GM21528 (cell line): ENCODE results near the gene SYT7.

Source experiments
- ATAC-seq: cut with Tn5 transposase; IDR thresholded peaks from one replicate; pipeline ENCODE4 v1.9.1; 2021; ENCODE audit warnings: mild to moderate bottlenecking, moderate library complexity; ENCODE audit not compliant: unreplicated experiment, low FRiP score

SYT7 gene

DNA sequence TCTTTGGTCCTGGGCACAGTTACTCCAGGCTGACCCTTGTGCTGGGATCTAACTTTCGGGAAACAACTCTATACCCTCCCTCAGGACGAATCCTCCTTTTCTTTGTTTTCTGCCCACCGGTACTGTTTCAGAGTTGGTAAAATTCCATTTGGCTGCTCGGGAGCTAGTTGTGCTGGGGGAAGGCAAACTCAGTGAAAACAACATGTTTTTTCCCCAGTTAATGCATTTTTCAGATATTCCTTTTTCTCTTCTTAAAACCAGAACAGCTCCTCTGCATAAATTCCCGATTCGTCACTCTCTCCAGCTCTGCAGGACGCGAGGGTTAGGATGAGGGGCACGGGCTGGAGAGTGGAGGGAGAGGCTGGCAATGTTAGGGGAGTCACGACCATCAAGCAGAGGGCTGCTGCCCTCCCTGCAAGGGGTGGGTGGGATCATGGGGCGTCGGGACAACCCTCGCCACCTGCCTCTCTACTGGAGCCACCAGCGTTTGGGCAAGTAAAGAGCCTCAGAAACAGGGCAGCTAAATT is 41.0 kb downstream of the SYT7 start:
- ATAC-seq: no peak

DNA sequence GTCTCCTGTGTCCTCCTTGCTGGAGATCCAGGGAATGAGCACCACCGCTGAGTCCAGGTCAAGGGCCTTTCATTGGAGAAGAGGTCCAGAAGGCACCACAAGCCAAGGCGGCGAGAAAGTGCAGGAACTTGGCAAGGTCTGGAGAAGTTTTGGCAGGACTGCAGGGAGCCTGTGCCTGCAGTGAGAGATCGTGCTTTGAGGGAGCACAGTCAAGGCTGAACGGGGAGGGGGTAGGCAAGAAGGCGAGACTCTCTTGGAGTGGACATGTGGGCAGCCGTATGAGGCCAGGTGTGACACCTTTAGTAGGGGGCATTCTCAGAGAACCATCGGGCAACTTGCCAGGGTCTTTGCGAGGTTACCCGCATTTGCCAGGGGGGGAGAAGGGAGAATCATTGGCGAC is 41.9 kb downstream of the SYT7 start:
- ATAC-seq: no peak

DNA sequence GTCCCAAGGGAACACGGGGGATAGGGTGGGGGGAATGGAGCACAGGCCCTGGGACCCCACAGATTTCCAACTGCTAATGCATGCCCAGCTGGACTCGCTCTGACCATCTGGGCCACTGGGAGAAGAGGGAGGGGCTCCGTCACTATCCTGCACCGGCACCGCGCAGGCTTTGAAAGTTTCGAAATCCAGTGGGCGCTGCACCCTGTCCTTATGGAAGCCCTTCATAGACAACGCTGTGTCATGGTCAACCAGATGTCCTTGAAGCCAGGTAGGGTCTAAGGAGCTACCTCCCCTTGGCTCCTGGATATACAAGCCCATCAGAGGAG is 42.3 kb downstream of the SYT7 start:
- ATAC-seq: no peak

DNA sequence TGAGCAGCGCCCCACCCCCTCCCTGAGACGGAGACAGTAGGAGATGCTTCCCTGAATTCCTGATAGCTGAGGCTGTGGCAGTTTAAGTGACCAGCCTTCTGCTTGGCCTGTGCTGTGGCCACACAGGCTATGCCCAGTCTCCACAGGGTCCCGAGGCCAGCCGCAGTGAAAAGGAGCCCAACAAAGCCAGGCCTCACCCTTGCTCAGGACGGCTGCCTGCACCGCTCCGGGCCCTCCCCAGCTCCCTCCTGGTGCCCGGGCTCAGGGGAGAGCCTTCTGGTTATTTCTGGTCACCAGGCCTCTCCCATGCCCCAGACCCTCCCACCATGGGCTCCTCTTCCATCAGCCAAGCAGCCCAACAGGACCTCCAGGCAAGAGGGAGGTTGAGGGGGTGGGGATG is 43.5 kb downstream of the SYT7 start:
- ATAC-seq: no peak

DNA sequence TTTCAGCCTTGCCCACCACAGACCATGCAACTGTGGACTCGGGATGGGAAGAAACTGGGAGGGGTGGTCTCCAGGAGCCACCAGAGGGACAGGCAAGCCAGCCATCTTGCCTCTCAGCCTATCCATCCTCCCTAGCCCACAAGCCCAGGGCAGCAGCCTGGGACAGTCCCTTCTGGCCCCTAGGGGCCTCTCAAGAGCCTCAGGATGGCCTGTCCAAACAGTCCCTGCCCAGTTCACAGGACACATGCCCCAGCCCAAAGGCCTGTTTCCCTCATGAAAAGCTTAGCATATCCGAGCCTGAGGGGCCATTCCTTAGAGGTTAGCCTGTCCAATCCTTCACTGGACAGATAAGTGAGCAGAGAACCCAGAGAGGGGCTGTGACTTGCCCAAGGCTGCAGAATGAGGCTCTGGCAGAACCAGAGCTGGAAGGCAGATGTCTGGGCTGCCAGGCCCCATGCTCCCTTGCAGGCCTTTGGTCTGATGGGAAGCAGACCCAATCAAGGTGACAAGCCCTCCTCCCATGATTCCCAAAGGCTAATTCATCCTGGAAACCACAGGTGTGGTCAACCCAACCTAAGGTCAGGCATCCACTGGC is 44.1 kb downstream of the SYT7 start:
- no peak for ATAC-seq

DNA sequence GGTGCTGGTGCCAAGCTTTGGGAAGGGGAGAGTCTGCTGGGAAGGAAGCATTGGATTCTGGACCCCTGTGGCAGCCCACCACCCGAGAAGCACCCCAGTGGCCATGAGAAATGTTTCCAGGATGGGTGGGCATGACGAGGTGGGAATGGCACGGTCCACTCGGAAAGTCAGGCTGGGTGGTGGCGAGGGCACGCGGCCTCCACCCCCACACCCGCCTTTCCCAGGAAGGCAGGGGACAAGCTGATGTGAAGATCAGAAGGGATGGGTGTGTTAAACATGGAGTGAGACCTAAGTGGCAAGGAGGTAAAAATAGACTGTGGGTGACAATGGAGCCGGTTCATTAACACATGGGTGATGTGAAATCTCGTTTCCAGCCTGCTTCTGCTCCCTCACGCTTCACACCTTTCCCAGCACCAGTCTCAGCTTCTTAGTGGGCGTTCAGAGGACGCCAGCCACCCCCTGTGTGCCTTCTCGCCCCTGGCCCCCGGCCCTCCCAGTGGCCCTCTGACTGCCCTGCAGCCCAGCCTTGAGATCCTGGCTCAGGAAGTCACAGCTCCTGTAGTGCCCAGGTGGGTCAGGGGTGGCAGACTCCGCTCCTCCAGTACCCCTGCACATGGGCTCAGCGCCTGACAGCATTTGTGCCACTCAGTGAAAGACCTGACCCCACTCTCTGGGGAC is 44.7 kb downstream of the SYT7 start:
- ATAC-seq: no peak

DNA sequence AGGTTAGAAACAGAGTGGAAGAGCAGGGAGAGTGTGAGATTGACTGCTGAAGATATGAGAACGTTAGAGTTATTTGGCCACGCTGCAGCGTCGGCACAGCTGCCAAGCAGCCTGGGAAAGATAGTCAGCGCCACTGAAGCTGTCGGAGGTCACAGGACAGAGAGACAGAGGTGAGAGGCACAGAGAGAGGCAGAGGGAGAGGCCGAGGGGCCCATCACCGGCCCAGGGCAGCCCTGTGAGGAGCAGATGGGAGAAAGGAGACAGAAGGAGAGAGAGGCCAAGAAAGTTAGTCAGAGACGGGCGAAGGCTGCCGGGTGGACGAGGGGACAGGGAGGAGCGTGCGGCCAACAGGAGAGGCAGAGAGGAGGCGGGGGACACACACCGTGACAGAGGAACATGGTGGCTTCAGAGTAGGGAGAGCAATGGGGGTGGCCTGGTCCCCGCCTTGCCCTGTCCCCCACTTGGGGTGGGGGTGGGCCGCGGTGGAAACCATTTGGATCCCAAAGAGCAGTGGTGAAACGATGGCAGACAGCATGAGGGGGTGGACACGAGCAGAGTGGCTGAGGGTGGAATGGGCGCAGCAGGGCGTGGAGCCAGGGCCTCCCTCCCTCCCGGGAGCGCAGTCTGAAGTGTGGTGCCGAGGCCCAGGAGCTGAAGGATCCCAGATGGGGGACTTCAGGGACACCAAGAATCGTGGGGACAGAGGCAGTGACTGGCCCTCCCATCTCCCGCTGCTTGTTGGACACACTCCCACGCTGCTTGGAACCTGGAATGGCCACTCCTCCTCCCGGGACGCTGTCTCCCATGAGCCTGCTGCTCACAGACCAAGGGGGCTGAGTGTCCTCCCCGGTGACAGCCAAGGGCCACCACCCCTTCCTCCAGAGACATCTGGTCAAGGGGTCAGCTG is 45.7 kb downstream of the SYT7 start:
- no peak for ATAC-seq

DNA sequence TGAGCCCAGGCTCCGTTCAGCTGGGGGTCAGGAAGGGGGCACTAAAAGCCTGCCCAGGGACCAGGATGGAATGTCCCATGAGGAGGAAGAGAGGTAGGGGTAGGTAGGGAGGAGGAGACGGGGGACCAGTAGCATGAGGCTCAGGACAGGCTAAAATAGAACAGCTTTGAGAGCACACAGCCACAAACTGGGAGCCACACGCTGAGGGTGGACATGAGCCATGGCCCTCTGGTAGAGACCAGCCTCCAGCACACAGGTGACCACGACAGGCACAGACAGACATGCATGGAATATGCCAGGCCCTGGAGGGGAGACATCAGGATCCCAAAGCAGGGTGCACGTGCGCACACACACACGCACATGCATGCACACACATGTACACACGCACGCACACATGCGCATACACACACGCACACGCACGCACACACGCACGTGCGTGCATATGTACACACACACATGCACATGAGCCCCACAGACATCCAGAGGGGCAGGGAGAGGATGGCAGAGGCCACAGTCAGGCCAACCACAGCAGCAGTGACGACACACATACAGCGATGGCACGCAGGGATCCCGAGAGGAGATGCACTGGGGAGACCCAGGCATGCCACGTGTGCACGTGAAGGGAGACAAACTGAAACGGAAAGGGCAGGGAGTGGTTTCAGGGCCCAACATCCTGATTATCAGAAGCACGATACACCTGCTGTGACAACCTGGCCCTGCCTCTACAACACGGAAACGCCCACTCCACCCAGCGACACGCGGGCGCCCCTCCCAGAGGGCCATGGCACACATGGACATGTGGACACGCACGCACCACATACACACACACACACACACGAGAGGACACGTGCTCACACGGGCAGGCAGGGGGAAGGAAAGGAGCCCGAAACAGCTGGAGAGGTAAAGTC is 46.6 kb downstream of the SYT7 start:
- no peak for ATAC-seq

DNA sequence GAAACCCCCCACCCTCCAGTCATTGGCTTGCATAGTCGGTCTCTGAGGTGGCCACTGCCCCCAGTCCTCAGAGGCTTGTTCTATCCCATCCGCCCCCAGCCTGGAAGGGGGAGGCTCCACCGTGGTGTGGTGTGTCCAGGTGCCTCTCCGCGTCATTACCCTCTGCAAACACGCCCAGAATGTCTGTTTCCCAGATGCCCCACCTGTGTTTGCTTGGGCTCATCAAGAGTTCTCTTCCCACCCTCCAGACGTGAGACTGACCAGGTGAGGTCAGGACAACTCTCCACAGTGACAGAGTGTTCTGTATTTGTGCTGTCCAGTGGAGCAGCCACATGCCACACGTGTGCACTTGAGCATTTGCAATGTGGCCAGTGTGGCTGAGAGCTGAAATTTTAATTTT is 47.5 kb downstream of the SYT7 start:
- ATAC-seq: no peak

- no peak for ATAC-seq
These were observed 47.9 kb downstream of the SYT7 start for GRCh38 chr11:61533039-61533375.

GRCh38 chr11:61532134-61533038 is 48.5 kb downstream of the SYT7 start:
- ATAC-seq: no peak

- no peak for ATAC-seq
These were observed 49.8 kb downstream of the SYT7 start for GRCh38 chr11:61531044-61531443.

GRCh38 chr11:61529537-61530225 is 51.2 kb downstream of the SYT7 start:
- ATAC-seq: no peak

DNA sequence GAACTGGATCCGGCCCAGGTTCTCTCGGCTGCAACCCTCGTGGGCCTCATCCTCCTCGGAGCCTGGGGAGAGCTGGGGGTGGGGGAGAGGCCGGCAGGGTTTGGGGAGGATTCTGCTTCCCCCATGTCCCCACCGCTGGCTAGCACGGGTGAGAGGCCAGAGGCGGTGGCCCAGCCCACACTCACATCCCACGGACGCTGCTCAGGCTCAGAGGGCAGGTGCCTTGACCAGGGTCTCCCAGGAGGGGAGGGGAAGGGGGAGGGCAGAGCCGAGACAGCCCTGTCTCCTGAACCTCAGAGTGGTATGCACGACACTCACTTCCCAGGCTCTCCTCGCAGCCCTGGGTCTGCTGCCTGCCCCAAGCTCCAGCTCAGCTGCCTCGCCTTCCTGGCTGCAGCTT is 52.8 kb downstream of the SYT7 start:
- no peak for ATAC-seq

DNA sequence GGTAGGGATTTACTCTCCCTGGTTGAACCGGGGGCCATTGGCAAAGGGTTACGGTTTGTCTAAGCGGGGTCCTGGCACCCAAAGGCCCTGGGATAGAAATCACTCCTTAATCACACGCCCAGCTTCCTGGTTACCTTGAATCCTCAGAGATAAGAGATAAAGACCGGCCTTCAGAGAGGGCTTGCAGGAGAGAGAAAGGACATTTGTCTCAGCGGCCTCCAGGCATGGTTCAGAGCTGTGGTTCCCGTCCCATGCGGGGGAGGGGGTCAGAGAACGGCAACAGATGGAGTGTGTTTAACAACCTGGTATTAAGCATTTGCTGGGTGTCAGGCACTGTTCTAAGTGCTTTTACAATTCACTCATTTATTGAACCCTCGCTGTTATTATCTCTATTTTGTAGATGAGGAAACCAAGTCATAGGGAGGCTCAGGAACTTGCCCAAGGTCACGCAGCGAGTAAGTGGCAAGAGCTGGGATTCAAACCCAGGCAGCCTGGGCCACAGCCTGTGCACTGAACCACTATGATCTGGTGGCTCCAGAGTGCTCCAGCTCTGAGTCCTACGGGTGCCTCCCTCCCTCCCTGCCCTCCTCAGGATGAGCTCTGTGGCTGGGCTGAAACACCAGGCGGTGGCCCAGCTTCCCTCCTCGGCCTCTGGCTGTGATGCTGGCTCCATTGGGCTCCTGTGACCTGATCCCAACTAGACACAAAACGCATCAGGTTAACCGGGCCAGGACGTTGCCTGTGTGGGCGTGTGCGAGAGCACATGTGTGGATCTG is 53.7 kb downstream of the SYT7 start:
- ATAC-seq: no peak

GRCh38 chr11:61526229-61526628 is 54.6 kb downstream of the SYT7 start:
- no peak for ATAC-seq

GRCh38 chr11:61524963-61525587 is 55.8 kb downstream of the SYT7 start:
- no peak for ATAC-seq

DNA sequence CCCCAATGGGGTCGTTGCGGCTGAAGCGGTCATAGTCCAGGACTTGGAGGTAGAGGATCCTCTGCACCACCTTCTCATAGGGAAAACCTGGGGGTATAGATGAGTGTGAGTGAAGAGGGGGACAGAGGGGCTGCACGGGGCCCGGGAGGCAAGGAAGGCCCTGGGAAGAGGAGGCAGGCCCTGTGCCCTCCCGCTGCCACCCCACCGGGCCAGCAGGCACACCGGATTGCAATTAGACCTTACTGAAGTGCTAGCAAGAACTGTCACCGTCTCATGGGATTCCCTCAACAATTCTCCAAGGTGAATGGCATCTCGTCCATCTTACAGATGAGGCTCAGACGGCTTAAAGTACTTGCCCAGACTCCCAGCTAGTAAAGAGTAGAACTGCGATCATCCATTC is 56.4 kb downstream of the SYT7 start:
- no peak for ATAC-seq
